ENCODE measurements around the gene CD300E. TPM values are rescaled to one million over a fixed set of nuclear protein-coding genes. Genes with fewer than 3 reads are reported as not detected.
A peak's percentile ranks its signal among the peaks of the same experiment; 100 is the strongest.

CD300E gene
- total and polyA plus RNA-seq, 2 of the 13 experiments (the other 11 are each of a cell fraction or from before 2014, with no cell fraction given), result not detected

DNA sequence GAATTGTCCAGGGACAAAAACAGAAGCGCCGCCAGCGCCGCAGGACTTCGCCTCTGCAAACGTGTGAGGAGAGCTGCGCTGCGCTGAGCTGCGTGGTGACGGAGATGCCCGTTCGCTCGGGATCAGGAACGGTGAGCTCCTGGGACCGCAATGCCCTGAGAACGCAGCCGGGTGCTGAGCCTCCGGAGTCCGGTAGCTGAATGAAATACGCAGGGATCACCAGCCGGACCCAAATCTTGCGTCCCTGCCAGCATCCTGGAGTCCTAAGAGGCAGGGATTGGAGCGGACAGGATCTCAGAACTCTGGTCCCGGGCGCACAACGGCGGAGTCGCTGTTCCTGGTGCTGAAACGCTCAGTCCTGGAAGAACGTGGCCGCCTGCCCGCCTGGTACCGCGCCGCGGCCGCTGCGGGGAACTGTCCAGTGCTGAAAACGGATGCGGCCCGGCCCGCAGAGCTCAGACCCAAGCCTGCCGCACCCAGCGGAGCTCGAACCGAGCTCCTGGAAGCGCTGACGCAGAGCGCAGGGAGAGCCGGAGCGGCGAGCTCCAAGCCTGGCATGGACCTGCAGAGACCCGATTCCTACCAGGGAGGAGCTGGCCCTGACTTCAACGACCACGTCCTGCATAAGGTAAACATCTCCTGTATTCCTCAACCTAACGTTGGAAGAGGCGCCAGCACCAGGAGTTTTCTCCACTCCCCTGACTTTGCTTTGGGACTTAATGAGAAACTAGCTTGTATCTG, 47.7 kb upstream of the CD300E start (continued):
- TF ChIP-seq, protein P1, sequence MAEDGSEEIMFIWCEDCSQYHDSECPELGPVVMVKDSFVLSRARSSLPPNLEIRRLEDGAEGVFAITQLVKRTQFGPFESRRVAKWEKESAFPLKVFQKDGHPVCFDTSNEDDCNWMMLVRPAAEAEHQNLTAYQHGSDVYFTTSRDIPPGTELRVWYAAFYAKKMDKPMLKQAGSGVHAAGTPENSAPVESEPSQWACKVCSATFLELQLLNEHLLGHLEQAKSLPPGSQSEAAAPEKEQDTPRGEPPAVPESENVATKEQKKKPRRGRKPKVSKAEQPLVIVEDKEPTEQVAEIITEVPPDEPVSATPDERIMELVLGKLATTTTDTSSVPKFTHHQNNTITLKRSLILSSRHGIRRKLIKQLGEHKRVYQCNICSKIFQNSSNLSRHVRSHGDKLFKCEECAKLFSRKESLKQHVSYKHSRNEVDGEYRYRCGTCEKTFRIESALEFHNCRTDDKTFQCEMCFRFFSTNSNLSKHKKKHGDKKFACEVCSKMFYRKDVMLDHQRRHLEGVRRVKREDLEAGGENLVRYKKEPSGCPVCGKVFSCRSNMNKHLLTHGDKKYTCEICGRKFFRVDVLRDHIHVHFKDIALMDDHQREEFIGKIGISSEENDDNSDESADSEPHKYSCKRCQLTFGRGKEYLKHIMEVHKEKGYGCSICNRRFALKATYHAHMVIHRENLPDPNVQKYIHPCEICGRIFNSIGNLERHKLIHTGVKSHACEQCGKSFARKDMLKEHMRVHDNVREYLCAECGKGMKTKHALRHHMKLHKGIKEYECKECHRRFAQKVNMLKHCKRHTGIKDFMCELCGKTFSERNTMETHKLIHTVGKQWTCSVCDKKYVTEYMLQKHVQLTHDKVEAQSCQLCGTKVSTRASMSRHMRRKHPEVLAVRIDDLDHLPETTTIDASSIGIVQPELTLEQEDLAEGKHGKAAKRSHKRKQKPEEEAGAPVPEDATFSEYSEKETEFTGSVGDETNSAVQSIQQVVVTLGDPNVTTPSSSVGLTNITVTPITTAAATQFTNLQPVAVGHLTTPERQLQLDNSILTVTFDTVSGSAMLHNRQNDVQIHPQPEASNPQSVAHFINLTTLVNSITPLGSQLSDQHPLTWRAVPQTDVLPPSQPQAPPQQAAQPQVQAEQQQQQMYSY (CRISPR knock-in tag; IDR thresholded peaks at IDR 0.05), result peak; percentile 93
- TF ChIP-seq, protein P2, sequence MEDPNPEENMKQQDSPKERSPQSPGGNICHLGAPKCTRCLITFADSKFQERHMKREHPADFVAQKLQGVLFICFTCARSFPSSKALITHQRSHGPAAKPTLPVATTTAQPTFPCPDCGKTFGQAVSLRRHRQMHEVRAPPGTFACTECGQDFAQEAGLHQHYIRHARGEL (CRISPR knock-in tag; IDR thresholded peaks at IDR 0.05), result peak; percentile 94; the same call in 1 of the 2 replicates
- TF ChIP-seq, protein P3, sequence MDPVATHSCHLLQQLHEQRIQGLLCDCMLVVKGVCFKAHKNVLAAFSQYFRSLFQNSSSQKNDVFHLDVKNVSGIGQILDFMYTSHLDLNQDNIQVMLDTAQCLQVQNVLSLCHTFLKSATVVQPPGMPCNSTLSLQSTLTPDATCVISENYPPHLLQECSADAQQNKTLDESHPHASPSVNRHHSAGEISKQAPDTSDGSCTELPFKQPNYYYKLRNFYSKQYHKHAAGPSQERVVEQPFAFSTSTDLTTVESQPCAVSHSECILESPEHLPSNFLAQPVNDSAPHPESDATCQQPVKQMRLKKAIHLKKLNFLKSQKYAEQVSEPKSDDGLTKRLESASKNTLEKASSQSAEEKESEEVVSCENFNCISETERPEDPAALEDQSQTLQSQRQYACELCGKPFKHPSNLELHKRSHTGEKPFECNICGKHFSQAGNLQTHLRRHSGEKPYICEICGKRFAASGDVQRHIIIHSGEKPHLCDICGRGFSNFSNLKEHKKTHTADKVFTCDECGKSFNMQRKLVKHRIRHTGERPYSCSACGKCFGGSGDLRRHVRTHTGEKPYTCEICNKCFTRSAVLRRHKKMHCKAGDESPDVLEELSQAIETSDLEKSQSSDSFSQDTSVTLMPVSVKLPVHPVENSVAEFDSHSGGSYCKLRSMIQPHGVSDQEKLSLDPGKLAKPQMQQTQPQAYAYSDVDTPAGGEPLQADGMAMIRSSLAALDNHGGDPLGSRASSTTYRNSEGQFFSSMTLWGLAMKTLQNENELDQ (CRISPR knock-in tag; IDR thresholded peaks at IDR 0.05; ENCODE audit: borderline replicate concordance), result peak; percentile 99
- TF ChIP-seq, protein P4, sequence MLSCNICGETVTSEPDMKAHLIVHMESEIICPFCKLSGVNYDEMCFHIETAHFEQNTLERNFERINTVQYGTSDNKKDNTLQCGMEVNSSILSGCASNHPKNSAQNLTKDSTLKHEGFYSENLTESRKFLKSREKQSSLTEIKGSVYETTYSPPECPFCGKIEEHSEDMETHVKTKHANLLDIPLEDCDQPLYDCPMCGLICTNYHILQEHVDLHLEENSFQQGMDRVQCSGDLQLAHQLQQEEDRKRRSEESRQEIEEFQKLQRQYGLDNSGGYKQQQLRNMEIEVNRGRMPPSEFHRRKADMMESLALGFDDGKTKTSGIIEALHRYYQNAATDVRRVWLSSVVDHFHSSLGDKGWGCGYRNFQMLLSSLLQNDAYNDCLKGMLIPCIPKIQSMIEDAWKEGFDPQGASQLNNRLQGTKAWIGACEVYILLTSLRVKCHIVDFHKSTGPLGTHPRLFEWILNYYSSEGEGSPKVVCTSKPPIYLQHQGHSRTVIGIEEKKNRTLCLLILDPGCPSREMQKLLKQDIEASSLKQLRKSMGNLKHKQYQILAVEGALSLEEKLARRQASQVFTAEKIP (CRISPR knock-in tag; IDR thresholded peaks at IDR 0.05; ENCODE audit: borderline replicate concordance), result peak; percentile 94; the same call in 1 of the 2 replicates
- TF ChIP-seq KLF13 (CRISPR knock-in tag; IDR thresholded peaks at IDR 0.05), result peak; percentile 100
- TF ChIP-seq ZNF737 (CRISPR knock-in tag; IDR thresholded peaks at IDR 0.05; ENCODE audit: borderline replicate concordance), result peak; percentile 100
- no peak for TF ChIP-seq NONO (IDR thresholded peaks at IDR 0.05)
- TF ChIP-seq NONO (CRISPR knock-in tag; conservative IDR thresholded peaks at IDR 0.05), result peak; percentile 98
- no peak for TF ChIP-seq CBX2 (IDR thresholded peaks at IDR 0.05; ENCODE audit: low read depth, low read length)
- peak; percentile 100 for TF ChIP-seq CBX2 (CRISPR knock-in tag; IDR thresholded peaks at IDR 0.05; ENCODE audit: low read depth)
- TF ChIP-seq, protein P5, sequence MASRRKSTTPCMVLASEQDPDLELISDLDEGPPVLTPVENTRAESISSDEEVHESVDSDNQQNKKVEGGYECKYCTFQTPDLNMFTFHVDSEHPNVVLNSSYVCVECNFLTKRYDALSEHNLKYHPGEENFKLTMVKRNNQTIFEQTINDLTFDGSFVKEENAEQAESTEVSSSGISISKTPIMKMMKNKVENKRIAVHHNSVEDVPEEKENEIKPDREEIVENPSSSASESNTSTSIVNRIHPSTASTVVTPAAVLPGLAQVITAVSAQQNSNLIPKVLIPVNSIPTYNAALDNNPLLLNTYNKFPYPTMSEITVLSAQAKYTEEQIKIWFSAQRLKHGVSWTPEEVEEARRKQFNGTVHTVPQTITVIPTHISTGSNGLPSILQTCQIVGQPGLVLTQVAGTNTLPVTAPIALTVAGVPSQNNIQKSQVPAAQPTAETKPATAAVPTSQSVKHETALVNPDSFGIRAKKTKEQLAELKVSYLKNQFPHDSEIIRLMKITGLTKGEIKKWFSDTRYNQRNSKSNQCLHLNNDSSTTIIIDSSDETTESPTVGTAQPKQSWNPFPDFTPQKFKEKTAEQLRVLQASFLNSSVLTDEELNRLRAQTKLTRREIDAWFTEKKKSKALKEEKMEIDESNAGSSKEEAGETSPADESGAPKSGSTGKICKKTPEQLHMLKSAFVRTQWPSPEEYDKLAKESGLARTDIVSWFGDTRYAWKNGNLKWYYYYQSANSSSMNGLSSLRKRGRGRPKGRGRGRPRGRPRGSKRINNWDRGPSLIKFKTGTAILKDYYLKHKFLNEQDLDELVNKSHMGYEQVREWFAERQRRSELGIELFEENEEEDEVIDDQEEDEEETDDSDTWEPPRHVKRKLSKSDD (CRISPR knock-in tag; IDR thresholded peaks at IDR 0.05; ENCODE audit: low read depth), result peak; percentile 99
- peak; percentile 100 for TF ChIP-seq ZNF232 (CRISPR knock-in tag; IDR thresholded peaks at IDR 0.05; ENCODE audit: borderline replicate concordance)
- no peak for TF ChIP-seq MAFK (conservative IDR thresholded peaks at IDR 0.05 in 1 of 2, IDR thresholded peaks at IDR 0.05 in 1 of 2; ENCODE audit: low read length in 2 of 2)
- peak; percentile 100 for TF ChIP-seq SALL1 (CRISPR knock-in tag; IDR thresholded peaks at IDR 0.05)
- peak; percentile 99 for TF ChIP-seq REXO4 (CRISPR knock-in tag; IDR thresholded peaks at IDR 0.05; ENCODE audit: borderline replicate concordance)

Measured in HepG2 (cell line).